Measurements from ENCODE around the gene PANX1. TPM values are rescaled to one million over a fixed set of nuclear protein-coding genes. Genes with fewer than 3 reads are reported as not detected.

The PANX1 gene
- total and polyA plus RNA-seq, 8 donors, result 2.2 to 10.4 (median 5.1) TPM

DNA sequence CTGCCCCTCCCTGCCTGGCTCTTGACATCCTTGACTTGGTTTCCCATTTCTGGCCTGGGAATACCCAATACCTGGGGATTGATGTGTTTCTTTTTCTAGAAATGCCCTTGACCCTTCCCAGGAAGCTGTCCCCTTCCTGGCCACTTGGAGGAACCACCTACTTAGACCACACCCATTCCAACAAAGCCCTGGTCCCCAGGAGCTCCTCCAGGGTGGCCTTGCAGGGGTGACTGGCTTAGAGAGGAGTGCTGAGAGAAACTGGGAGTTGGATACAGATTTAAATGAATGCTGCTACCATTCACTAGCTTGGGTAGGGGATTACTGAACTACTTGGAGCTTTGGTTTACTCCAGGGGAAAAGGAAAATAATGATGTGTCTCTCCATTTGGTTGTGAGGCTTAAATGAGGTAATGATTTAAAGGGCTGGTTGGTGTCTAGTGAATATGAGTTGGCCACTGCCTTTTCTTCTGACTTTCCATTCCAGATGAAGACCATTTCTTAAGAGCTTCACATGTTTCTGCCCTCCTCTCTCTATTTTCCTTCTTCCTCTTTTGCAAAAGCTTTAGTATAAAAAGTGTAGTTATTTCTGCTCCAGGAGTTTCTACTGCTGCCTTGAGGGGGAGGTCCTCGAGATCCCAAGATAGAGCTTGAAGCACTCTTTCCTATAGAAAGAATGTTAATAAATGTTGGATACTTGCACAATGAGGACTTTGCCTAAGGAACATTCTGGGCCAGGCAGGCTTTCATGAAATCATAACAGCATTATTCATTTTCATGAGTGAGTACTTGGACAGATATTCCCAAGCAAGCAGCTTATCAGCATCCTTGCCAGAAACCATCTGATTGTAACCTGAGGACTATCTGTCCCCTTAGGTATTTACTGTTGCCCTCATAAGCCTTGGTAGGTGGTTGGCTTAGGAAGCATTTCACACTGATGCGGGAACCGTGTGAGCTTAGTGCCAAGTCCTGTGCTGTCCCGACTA, 22.4 kb downstream of the PANX1 start:
- Histone ChIP-seq H3K4me3 (no peak overlapping the region), H3K27me3 (no peaks in the 10 kb centered on the region), H3K9me3 (no peaks in the 10 kb centered on the region), H3K27ac (no peak overlapping the region), H3K4me1 (peaks cover 15 to 41% (median 17%) of the 10 kb centered on the region in 3 donors), H3K36me3 (no peaks in the 10 kb centered on the region)
- ATAC-seq (no peak), FAIRE-seq (no peak), DNase-seq (no peak)
- TF ChIP-seq, protein P1, sequence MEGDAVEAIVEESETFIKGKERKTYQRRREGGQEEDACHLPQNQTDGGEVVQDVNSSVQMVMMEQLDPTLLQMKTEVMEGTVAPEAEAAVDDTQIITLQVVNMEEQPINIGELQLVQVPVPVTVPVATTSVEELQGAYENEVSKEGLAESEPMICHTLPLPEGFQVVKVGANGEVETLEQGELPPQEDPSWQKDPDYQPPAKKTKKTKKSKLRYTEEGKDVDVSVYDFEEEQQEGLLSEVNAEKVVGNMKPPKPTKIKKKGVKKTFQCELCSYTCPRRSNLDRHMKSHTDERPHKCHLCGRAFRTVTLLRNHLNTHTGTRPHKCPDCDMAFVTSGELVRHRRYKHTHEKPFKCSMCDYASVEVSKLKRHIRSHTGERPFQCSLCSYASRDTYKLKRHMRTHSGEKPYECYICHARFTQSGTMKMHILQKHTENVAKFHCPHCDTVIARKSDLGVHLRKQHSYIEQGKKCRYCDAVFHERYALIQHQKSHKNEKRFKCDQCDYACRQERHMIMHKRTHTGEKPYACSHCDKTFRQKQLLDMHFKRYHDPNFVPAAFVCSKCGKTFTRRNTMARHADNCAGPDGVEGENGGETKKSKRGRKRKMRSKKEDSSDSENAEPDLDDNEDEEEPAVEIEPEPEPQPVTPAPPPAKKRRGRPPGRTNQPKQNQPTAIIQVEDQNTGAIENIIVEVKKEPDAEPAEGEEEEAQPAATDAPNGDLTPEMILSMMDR (IDR thresholded peaks at IDR 0.05), result no peak
- 91% methylated on average over 4 of the region's 4 CpGs for WGBS, 2 donors
- intact Hi-C loops (cut with DNase I), result no loop called here

DNA sequence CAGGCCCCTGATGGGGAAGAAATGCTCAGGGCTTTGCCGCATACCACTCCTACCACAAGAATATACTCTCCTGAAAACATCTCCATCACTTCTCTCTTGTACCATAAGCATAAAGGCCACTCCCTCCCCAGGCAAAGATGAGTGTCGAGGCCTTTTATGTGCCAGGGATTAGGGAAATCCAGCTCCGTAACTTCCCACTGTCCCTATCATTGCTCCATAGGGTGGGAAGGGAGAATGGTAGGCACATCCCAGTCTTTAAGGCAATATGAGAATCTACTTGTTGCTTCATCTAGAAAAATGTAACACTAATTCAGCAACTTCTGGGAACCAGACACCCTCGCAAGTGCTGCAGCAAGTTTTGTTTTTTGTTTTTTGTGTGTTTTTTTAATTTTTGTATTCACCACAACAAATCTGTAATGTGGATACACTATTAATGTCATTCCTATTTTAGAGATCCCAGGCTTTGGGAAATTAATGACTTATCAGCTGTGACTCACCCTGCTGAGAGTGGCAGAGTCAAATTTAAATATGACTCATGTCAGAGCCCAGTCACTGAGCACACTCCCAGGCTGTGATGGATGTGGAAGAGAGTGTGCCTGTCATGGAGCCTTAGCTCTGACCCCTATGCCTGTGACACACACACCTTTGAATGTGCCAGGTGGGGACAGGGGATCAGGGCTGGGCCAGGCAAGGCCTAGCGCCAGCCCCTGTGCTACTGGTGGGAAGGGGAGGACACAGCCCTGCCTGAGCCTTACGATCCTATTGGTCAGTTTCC, 23.4 kb downstream of the PANX1 start:
- intact Hi-C loops (cut with DNase I), result no loop called here
- 96% methylated on average over 6 of the region's 6 CpGs for WGBS, 2 donors
- TF ChIP-seq, protein P1 (IDR thresholded peaks at IDR 0.05), result no peak
- Histone ChIP-seq H3K4me1 (peaks cover 15 to 41% (median 17%) of the 10 kb centered on the region in 3 donors), H3K4me3 (no peak overlapping the region), H3K9me3 (no peaks in the 10 kb centered on the region), H3K27ac (no peak overlapping the region), H3K36me3 (no peaks in the 10 kb centered on the region), H3K27me3 (no peaks in the 10 kb centered on the region)
- DNase-seq (peak in 1 of 6 donors; percentile 57), FAIRE-seq (no peak), ATAC-seq (peak; percentile 89 to 97 (median 92))

- H3K4me3 ChIP-seq, result no peak overlapping the region
- no peaks in the 10 kb centered on the region for H3K36me3 ChIP-seq
- DNase-seq (no peak), ATAC-seq (no peak), FAIRE-seq (no peak)
- TF ChIP-seq, protein P1 (IDR thresholded peaks at IDR 0.05), result no peak
- whole genome bisulfite sequencing, 2 donors, result 95 to 96% methylated on average over 6 of the region's 6 CpGs
- no peaks in the 10 kb centered on the region for H3K9me3 ChIP-seq
- H3K4me1 ChIP-seq, result peaks cover 15 to 41% (median 17%) of the 10 kb centered on the region in 3 donors
- H3K27me3 ChIP-seq, result no peaks in the 10 kb centered on the region
- no peak overlapping the region for H3K27ac ChIP-seq
- intact Hi-C loops (cut with DNase I), result no loop called here
Measured at GRCh38 chr11:94152678-94153065, 24.0 kb downstream of the PANX1 start.

- DNase-seq (no peak), FAIRE-seq (no peak), ATAC-seq (peak; percentile 53 to 72 (median 66))
- Histone ChIP-seq H3K9me3 (no peaks in the 10 kb centered on the region), H3K27ac (no peak overlapping the region), H3K36me3 (no peaks in the 10 kb centered on the region), H3K27me3 (no peaks in the 10 kb centered on the region), H3K4me3 (no peak overlapping the region), H3K4me1 (peaks cover 15 to 41% (median 17%) of the 10 kb centered on the region in 3 donors)
- TF ChIP-seq, protein P1 (IDR thresholded peaks at IDR 0.05), result no peak
- 33 to 43% methylated on average over 3 of the region's 3 CpGs for WGBS, 2 donors
- intact Hi-C loops (cut with DNase I), result no loop called here
Measured at GRCh38 chr11:94153320-94153719, 24.7 kb downstream of the PANX1 start.
